Right renal cortex interstitium (tissue), 3 donors: ENCODE measurements around the gene BTBD18. TPM values are rescaled to one million over a fixed set of nuclear protein-coding genes. Genes with fewer than 3 reads are reported as not detected.
A peak's percentile ranks its signal among the peaks of the same experiment; 100 is the strongest.
"Not testable (repeated sequence)": the region's sequence is repeated elsewhere in the genome, so short reads cannot be mapped to it uniquely, and the experiment has no call there.

Source experiments
- DNase-seq, 3 donors: peaks; one replicate each; pipeline ENCODE4 v3.0.0-alpha.2; 2013; ENCODE audit warnings: low read depth in 3 of 3, low spot score in 2 of 3
- polyA plus RNA-seq, 3 donors: library from polyadenylated mRNA; unstranded; fragments of 120-200 nt; gene quantifications; one replicate each; pipeline ENCODE4 v1.2.1, GENCODE V29; 2013; ENCODE audit not compliant: insufficient read length in 3 of 3

Gene BTBD18
- polyA plus RNA-seq, 3 donors = 0.10 to 0.19 (median 0.15) TPM

DNA sequence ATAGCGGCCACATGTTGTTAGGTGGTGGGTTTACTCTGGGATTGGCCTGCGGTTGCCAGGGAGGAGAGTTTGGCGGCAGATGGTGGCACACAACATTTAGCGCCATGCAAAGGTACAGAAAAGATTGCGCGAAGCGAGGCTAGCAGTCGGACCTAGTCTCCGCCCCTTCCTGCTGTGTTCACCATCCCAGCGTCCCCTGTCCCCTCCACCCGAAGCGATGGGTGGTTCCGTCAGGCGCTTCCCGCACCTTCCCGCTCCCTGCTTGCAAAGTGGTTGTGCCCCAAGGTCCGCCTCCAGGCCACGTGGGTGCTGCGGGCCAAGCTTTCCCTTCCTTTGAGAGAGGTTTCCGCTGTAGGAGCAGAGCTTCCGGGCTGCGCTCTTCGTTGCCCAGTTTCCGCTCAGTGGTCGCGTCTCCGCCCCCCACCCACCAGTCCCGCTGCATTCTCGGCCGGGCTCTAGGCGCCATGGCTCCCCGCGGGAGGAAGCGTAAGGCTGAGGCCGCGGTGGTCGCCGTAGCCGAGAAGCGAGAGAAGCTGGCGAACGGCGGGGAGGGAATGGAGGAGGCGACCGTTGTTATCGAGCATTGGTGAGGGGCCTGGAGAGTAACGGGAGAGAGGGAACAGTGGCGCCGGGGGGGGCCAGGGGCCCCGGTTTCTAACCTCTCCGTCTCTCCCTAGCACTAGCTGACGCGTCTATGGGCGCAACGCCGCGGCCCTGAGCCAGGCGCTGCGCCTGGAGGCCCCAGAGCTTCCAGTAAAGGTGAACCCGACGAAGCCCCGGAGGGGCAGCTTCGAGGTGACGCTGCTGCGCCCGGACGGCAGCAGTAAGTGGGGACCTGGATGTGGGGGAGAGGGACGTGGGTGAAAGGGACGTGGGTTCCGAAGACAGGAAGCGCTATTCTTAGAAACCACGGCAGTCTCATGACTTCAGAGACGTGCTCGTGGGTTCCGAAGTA, 10.2 kb downstream of the BTBD18 start, which contains the start of gene SELENOH:
Gene SELENOH, plus strand, starts transcription at position 360 of the 955 bp plus-strand sequence. Its CDS starts 105 bp downstream, at position 465.
- DNase-seq = peak; percentile 91 to 94 (median 92)

DNA sequence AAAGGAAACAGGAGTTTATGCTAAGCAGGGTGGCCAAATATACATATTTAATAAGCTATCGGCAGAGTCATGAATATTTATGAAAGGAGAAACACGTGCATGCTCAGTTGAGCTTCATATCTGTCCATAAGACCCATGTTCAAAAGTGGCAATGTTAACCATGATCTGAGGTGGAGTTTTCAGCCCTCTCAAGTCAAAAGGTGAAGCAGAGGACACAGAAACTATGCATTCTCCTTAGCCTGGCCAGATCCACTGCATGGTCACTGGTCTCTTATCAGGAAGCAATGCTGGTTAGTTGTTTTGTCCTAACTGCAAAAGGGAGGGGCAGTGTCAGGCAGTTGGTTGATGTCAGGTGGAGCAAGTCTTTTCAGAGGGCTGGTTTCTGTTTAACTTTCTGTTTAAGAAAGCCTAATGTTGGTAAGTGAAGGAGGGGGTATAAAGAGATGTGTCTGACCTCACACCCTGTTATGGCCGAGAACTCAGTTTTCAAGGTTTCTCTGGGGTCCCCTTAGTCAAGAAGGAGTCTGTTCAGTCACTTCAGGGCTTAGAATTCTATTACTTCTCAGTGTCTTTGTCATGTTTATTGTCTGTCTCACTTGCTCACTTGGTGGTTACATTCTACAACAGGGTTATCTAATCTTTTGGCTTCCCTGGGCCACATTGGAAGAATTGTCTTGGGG, 15.9 kb downstream of the BTBD18 start:
- no peak for DNase-seq

DNA sequence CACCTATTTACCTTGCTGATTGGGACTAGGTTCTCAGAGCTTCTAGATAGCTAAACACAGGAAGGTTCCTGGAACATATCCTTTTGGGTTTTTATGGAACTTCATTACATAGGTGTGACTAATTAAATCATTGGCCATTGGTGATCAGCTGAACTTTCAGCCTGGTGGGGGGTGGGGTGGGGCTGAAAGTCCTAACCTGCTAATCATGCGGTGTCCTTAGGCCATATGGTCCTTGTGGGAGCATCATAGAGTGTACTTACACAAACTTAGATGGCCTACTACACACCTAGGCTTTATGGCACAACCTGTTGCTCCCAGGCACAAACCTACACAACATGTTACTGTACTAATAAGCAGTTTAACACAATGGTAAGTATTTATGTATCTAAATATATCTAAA, 19.0 kb downstream of the BTBD18 start:
- DNase-seq = no peak

DNA sequence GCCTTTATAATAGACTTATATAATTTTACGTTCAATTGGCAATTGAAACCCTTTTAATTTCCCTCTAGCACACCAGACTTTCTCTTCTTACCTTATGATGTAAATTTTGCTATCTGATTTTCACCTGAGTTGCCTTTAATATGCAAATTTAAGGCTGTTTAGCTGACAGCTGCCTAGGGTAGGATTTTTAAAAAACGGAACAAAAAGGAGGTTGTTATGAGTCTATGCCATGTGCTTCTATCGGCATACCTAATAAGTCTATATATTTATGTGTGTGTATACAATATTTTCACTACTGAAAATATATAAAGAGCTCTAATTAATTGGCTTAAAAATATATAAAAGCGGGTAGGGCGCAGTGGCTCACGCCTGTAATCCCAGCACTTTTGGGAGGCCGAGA, 22.1 kb downstream of the BTBD18 start:
- no peak for DNase-seq

DNA sequence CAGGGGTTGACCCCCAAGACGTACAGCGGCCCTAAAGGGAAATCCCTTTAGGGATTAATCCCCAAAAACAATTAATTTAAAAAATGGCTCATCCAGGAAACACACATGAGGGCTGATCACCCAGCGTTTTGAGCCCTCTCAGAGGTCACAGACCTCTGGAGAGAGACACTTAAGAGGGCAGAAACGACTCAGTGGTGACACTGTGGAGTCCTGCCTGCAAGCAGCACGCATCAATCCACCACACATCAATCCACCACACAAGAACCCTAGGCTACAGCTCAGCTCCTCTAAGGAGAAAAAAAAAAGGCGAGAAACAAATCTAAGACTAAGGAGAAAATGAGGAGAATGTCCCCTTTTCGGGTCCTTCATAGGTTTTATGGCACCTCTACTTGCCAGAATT, 22.8 kb downstream of the BTBD18 start:
- no peak for DNase-seq

DNA sequence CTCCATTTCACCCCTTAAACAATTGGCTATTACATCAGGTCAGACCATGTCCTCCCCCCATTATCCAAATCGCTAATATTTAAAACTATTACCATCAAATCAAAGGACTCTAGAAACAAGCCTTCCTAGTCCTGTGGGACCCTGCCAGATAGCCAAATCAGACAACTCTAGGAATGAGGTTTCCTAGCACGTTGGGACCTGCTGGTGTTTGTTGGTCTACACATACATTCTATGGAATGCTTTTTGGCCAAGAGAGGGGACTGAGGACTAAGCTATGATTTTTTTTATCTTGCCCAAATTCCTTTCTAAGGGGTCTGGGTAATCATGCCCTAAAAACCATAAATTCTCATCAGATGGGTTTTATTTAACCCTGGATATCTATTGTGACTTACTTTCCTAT, 24.4 kb downstream of the BTBD18 start:
- DNase-seq = no peak

DNA sequence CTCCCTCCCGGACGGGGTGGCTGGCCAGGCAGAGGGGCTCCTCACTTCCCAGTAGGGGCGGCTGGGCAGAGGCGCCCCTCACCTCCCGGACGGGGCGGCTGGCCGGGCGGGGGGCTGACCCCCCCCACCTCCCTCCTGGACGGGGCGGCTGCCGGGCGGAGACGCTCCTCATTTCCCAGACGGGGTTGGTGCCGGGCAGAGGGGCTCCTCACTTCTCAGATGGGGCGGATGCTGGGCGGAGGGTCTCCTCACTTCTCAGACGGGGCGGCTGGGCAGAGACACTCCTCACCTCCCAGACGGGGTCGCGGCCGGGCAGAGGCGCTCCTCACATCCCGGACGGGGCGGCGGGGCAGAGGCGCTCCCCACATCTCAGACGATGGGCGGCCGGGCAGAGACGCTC, 34.9 kb downstream of the BTBD18 start:
- DNase-seq = not testable (repeated sequence)

DNA sequence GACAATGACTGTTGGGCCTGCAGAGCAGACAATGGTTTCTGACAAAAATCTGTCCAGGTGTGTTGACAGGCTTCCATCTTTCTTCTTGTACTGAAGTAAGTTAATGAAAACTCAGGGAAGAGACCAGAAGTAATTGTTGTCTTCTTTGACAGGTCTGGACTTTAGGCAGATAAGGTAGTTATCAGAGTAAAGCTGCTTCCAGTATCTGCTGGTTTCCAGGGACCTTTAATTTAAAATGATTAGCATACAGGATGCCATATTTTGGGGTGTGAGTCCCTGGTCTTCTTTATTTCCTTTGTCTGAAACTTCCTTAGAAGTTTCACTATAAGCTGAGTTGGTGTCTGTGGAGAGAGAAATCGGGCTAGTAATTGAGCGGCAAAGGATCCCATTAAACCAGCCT, 37.8 kb downstream of the BTBD18 start:
- DNase-seq = no peak

DNA sequence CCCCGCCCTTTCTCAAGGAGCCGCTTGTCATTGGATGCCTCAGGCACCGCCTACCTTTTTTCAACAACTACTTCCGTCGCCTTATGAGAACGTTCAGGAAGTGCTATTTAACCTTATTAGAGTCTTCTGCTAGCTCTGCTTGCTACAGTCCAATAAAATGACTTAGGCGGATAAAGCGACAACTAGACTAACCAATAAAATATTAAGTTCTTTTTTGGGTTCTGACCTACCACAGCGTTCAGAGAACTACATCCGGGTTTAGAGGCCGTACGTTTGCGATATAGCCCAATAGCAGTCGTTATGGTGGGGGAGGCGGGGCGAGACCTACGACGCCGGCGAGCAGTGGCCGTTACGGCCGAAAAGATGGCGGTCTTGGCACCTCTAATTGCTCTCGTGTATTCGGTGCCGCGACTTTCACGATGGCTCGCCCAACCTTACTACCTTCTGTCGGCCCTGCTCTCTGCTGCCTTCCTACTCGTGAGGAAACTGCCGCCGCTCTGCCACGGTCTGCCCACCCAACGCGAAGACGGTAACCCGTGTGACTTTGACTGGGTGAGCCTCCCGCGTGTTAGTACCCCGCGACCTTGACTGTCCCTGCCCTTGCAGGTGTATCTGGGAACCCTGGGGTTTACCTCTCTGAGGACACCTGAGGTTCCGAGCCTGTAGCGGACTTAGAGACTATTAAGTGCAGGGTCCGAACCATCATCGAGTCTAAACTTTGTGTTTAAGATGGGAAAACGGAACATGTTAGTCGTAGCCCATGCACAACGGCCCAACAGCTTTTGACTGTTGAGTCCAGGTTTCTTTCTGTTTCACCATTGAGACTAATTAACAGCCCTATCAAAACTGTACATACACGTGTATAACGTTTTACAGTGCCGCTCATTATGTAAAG, 39.1 kb downstream of the BTBD18 start, which contains the start of gene TMX2:
Gene TMX2, plus strand, starts transcription at position 338 of the 895 bp plus-strand sequence. Its CDS starts 26 bp downstream, at position 364.
- peak; percentile 97 to 99 (median 98) for DNase-seq

DNA sequence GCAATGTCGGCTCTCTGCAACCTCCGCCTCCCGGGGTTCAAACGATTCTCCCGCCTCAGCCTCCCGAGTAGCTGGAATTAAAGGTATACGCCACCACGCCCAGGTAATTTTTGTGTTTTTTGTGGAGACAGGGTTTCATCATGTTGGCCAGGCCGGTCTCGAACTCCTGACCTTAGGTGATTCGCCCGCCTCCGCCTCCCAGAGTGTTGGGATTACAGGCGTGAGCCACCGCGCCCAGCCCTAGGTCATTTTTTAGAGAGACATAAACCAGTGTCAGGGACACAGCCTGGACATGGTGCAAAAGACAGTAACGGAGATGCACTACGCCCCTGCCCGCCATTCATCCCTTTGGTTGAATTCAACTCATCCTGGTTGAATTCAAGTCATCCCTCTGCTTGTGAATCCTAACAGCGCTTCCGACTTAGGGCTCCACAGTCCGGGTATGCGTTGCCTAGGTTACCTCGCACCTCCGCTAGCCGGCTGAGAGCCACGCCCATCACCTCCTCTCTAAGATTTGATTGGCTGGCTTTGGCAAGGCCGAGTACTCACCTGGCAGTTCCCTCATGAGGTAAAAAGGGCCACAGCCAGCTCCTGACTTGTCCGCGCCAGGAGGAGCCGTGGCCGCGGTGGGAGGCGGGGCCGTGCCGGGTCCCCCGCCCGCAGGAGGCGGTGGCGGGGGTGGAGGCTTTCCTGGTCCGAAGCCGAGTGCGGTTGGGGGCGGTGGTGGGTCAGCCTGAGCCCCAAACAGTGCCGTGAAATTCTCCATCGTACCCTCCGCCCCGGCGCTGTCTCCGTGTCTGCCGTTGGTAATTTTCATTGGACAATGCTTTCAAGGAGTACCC, 40.0 kb downstream of the BTBD18 start, which contains the start of gene MED19:
Gene MED19, minus strand, starts transcription at position 802 of the 842 bp plus-strand sequence. Its CDS starts 36 bp downstream, at position 766.
- DNase-seq = peak; percentile 59 to 76 (median 60)

DNA sequence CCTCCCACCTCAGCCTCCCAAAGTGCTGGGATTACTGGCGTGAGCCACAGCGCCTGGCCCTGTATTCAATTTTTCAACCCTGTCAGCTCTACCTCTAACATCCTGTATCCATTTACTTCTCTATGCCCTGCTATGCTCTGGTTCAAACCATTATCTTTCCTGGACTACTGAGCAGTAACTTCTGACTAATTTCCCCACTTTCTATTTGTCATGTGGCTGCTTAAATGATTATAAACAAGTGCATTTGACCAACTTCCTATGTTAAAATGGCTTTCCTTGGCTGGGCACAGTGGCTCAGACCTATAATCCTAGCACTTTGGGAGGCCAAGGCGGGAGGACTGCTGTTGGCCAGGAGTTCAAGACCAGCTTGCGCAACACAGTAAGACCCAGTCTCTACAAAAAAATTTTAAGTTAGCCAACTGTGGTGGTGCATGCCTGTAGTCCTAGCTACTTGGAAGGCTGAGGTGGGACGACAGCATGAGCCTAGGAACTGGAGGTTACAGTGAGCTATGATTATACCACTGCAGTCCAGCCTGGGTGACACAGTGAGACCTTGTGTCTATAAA, 41.7 kb downstream of the BTBD18 start:
- DNase-seq = no peak

DNA sequence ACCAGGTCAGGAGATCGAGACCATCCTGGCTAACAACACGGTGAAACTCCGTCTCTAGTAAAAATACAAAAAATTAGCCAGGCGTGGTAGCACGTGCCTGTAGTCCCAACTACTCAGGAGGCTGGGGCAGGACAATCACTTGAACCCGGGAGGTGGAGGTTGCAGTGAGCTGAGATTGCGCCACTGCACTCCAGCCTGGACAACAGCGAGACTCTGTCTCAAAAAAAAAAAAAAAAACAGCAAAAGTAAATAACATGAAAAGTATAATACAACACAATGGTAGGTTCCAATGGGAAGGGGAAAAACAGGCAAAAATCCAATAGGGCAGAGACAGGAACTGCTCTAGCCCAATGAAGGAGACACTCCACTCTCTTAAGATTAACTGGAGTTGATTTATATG, 46.2 kb downstream of the BTBD18 start:
- not testable (repeated sequence) for DNase-seq

DNA sequence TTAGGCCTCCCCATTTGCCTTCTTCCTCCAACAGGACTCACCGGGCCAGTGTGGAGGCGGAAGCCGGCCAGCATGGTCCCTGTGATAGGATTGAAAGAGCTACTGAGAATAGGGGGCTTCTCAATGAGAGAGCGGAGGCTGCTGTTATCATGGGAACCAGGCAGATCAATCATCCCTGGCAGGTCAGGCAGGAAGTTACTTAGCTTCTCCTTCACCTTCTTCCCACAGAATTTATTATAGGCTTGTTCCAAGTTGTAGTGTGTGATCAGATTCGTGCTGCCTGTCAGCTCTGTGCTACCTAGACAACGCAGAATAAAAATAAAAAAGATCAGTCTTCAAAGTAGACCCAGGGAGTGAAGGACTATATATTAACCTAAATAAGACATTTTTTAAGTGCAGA, 46.7 kb downstream of the BTBD18 start:
- DNase-seq = no peak

DNA sequence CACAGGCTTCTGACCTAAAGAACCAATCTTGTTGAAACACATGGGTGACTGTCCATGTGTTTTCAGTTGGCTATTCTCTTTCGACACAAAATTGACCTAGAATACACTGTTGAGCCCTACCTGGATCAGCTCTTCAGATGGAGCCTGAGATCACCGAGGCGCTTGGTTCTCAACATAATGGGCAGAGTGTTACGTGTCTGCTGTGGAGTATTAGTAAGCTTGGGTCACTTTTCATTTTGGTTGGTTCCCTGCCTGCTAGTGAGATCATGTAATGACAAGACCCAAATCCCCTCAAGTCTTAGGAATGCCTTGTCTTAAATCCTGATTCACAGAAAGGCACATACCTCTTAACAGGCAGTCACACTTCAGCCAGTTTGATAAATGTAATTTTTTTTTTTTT, 48.3 kb downstream of the BTBD18 start:
- DNase-seq = no peak

DNA sequence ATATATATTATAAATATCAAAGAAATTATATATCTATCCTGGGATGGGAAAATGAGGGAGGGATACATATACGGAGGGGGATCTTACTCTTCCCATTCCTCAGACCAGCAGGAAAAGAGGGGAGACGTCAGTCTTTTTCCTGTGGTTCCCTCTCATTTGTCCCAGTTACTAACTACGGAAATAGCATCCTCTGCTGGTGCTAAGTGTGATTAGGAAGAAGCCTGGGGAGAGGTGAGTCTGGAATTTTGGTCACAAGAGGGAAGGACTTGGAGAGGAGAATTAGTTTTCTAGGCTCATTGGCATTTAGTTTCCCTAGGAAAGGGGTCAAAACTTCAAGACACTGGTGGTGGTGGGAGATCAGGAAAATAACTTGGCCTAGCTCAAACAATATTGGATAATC, 51.2 kb downstream of the BTBD18 start:
- no peak for DNase-seq

DNA sequence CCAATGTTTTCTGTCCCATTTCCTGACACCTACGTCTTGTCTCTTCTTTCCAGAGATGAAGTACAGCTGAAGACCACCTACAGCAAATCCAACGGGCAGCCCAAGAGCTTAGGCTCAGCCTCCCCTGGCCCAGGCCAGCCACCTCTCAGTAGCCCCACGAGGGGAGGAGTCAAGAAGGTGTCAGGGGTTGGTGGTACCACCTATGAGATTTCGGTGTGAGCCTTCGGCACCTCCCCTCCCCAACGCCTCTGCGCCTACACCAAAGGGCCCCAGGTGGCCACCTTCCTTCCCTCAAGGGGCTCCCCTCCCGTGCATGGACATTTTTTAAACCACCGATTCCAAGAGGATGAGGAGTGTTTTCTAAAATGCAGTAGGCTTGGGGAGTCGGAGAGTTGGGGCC, 51.8 kb downstream of the BTBD18 start:
- DNase-seq = no peak

DNA sequence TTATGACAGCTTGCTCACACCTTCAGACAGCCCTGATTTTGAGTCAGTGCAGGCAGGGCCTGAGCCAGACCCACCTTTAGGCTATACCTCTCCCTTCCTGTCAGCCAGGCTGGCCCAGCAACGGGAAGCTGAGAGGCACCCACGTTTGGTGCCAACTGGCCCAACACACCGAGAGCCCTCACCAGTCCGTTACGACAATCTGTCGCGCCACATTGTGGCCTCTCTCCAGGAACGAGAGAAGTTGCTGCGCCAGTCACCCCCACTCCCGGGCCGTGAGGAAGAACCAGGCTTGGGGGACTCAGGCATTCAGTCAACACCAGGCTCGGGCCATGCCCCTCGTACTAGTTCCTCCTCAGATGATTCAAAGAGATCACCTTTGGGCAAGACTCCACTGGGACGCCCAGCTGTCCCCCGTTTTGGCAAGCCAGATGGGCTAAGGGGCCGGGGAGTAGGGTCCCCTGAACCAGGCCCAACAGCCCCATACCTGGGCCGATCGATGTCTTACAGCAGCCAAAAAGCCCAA, 52.7 kb downstream of the BTBD18 start:
- DNase-seq = no peak
